ENCODE measurements around the gene COL5A2.

The COL5A2 gene

GRCh38 chr2:189074506-189074905, 105.1 kb downstream of the COL5A2 start:
- Histone ChIP-seq H2AFZ (ENCODE audit: low read length) (no peak overlapping the region), H3K9ac (ENCODE audit: low read depth, low read length, poor library complexity, severe bottlenecking) (no peak overlapping the region), H3K4me3 (ENCODE audit: low read length, poor library complexity, severe bottlenecking) (no peak overlapping the region), H4K20me1 (ENCODE audit: insufficient read depth, low read length, poor library complexity, severe bottlenecking) (no peaks in the 10 kb centered on the region), H3K27me3 (ENCODE audit: insufficient read depth, low read length, poor library complexity, severe bottlenecking) (no peaks in the 10 kb centered on the region), H3K36me3 (ENCODE audit: insufficient read depth, low read length) (no peaks in the 10 kb centered on the region), H3K4me2 (ENCODE audit: low read depth, low read length, poor library complexity, severe bottlenecking) (no peak overlapping the region), H3K9me2 (replicated peaks; ENCODE audit: low read depth, low read length) (no peaks in the 10 kb centered on the region), H3K79me2 (ENCODE audit: insufficient read depth, low read length) (no peaks in the 10 kb centered on the region), H3K4me1 (ENCODE audit: insufficient read depth, low read length, poor library complexity, severe bottlenecking) (no peaks in the 10 kb centered on the region), H3K9me3 (ENCODE audit: insufficient read depth, low read depth, low read length) (no peaks in the 10 kb centered on the region), H3F3A (ENCODE audit: low read depth) (no peaks in the 10 kb centered on the region)
- no peak for TF ChIP-seq CTCF (conservative IDR thresholded peaks at IDR 0.05; ENCODE audit: low read length)
- no peak for TF ChIP-seq EZH2phosphoT487 (IDR thresholded peaks at IDR 0.05; ENCODE audit: borderline replicate concordance)

- no peaks in the 10 kb centered on the region for H3K36me3 ChIP-seq (ENCODE audit: insufficient read depth, low read length)
- no peak overlapping the region for H3K9ac ChIP-seq (ENCODE audit: low read depth, low read length, poor library complexity, severe bottlenecking)
- H3K4me3 ChIP-seq (ENCODE audit: low read length, poor library complexity, severe bottlenecking): no peak overlapping the region
- no peaks in the 10 kb centered on the region for H3K4me1 ChIP-seq (ENCODE audit: insufficient read depth, low read length, poor library complexity, severe bottlenecking)
- no peaks in the 10 kb centered on the region for H4K20me1 ChIP-seq (ENCODE audit: insufficient read depth, low read length, poor library complexity, severe bottlenecking)
- H3F3A ChIP-seq (ENCODE audit: low read depth): no peaks in the 10 kb centered on the region
- no peaks in the 10 kb centered on the region for H3K27me3 ChIP-seq (ENCODE audit: insufficient read depth, low read length, poor library complexity, severe bottlenecking)
- no peak overlapping the region for H2AFZ ChIP-seq (ENCODE audit: low read length)
- no peaks in the 10 kb centered on the region for H3K79me2 ChIP-seq (ENCODE audit: insufficient read depth, low read length)
- H3K9me2 ChIP-seq (replicated peaks; ENCODE audit: low read depth, low read length): no peaks in the 10 kb centered on the region
- TF ChIP-seq CTCF (conservative IDR thresholded peaks at IDR 0.05; ENCODE audit: low read length) (no peak), EZH2phosphoT487 (IDR thresholded peaks at IDR 0.05; ENCODE audit: borderline replicate concordance) (no peak)
- no peaks in the 10 kb centered on the region for H3K9me3 ChIP-seq (ENCODE audit: insufficient read depth, low read depth, low read length)
- H3K4me2 ChIP-seq (ENCODE audit: low read depth, low read length, poor library complexity, severe bottlenecking): no peak overlapping the region
These were observed 107.5 kb downstream of the COL5A2 start for GRCh38 chr2:189072036-189072435.

- no peaks in the 10 kb centered on the region for H3K27me3 ChIP-seq (ENCODE audit: insufficient read depth, low read length, poor library complexity, severe bottlenecking)
- no peaks in the 10 kb centered on the region for H3K4me1 ChIP-seq (ENCODE audit: insufficient read depth, low read length, poor library complexity, severe bottlenecking)
- no peaks in the 10 kb centered on the region for H3K9me2 ChIP-seq (replicated peaks; ENCODE audit: low read depth, low read length)
- H3K4me2 ChIP-seq (ENCODE audit: low read depth, low read length, poor library complexity, severe bottlenecking): no peak overlapping the region
- H3F3A ChIP-seq (ENCODE audit: low read depth): no peaks in the 10 kb centered on the region
- no peak overlapping the region for H2AFZ ChIP-seq (ENCODE audit: low read length)
- H3K9me3 ChIP-seq (ENCODE audit: insufficient read depth, low read depth, low read length): no peaks in the 10 kb centered on the region
- H3K4me3 ChIP-seq (ENCODE audit: low read length, poor library complexity, severe bottlenecking): no peak overlapping the region
- no peaks in the 10 kb centered on the region for H3K79me2 ChIP-seq (ENCODE audit: insufficient read depth, low read length)
- H4K20me1 ChIP-seq (ENCODE audit: insufficient read depth, low read length, poor library complexity, severe bottlenecking): no peaks in the 10 kb centered on the region
- H3K9ac ChIP-seq (ENCODE audit: low read depth, low read length, poor library complexity, severe bottlenecking): no peak overlapping the region
- no peak for TF ChIP-seq CTCF (conservative IDR thresholded peaks at IDR 0.05; ENCODE audit: low read length)
- TF ChIP-seq EZH2phosphoT487 (IDR thresholded peaks at IDR 0.05; ENCODE audit: borderline replicate concordance): no peak
- H3K36me3 ChIP-seq (ENCODE audit: insufficient read depth, low read length): no peaks in the 10 kb centered on the region
These were observed 109.5 kb downstream of the COL5A2 start for GRCh38 chr2:189069855-189070619.
